ENCODE data around the gene KCNH8.

- TF ChIP-seq FOXK2 (IDR thresholded peaks at IDR 0.05) (no peak), TARDBP (IDR thresholded peaks at IDR 0.05) (no peak), ELF4 (IDR thresholded peaks at IDR 0.05) (no peak), BHLHE40 (IDR thresholded peaks at IDR 0.05; ENCODE audit: borderline replicate concordance) (no peak), FOXA1 (IDR thresholded peaks at IDR 0.05) (no peak), HDGF (IDR thresholded peaks at IDR 0.05; ENCODE audit: borderline replicate concordance) (no peak), SP1 (IDR thresholded peaks at IDR 0.05) (no peak), SUZ12 (IDR thresholded peaks at IDR 0.05) (no peak), NFRKB (IDR thresholded peaks at IDR 0.05) (no peak), ARNT (IDR thresholded peaks at IDR 0.05) (no peak), ZNF384 (IDR thresholded peaks at IDR 0.05) (no peak), PKNOX1 (IDR thresholded peaks at IDR 0.05) (no peak), CTBP1 (IDR thresholded peaks at IDR 0.05; ENCODE audit: borderline replicate concordance) (no peak)
Observed at GRCh38 chr3:19139863-19140262, 8.4 kb upstream of the KCNH8 start.
